NK-92 (cell line): ENCODE measurements around the gene AMFR.

Experiments
- DNase-seq: peaks from one replicate; lab custom pipeline; 2025; ENCODE audit not compliant: unreplicated experiment; lab: John Stamatoyannopoulos, UW

Gene AMFR

DNA sequence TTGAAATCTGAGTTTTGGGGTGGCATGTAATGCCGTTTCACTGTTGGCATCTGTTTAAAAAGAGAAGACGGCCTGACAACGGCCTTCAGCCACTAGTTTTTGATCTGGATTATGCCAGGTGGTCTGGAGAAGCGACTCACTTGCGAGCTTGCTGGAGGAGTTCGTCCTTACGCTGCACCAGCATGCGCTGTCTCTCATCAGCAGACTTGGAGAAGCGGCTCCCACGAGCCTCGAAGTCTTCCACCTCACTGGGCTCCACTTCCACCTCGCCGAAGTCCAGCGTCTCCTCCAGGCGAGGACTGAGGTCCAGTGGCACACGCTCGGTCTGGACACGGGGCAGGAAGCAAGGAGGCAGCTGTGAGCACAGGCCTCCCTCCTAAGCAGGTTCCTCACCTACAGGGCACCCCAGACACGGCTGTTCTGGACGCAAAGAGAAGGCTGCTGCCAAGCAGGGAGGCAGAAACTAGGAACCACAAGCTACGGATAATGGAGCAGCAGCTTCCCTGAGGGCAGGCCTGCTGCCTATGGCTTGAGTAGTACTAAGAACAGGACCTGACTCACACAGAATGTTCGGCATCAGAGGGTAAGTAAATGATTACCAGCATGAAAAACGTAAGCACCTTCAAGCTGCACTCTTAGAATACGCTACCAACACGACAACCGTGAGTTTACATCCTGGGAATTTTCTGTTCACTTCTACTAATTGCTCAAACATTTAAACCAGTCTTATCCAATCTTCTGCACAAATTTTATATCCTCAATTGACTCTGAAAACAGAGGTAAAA lies 61.4 kb downstream of the AMFR start:
- DNase-seq: no peak

DNA sequence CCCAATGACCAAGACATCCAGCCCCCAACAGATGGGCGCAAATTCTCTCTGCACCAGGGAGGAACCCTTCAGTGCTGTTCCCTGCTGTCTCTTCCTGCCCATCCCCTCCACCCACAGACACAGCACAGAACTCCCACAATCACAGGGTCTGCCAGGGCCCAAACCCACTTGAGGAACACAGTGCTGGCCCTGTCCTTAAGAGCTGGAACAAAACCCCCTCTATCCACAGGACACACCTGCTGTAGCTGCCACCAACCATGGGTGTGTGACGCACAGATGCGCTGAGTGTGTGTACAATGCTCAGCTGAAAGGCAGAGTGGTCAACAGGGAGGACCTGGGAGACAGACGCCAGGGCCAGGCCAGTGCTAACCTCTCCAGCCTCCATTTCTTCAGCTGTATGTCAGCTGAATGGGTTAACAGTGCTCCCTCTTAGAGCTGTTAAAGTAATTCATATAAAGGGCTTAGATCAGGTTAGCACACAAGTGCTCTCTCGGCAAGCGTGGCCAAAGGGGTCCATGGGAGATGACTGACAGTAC lies 62.1 kb downstream of the AMFR start:
- no peak for DNase-seq

DNA sequence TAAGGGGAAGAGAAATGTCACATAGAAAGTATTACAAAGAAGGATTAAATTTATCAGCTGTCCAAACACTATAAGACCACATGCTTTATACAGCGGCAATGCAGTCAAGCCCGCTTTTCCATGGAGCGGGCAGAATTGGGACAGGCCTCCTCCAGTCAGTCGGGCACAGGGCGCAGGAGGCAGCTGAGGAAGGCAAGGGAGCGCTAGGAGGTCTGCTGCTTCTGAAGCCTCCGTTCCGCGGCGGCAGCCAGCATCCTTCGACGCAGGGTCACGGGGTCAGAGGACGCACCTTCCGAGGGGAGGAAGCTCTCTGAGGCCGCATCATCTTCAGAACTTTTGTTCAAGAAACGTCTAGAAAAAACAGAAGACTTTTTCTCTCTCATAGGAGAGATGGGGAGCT lies 62.6 kb downstream of the AMFR start:
- DNase-seq: no peak

DNA sequence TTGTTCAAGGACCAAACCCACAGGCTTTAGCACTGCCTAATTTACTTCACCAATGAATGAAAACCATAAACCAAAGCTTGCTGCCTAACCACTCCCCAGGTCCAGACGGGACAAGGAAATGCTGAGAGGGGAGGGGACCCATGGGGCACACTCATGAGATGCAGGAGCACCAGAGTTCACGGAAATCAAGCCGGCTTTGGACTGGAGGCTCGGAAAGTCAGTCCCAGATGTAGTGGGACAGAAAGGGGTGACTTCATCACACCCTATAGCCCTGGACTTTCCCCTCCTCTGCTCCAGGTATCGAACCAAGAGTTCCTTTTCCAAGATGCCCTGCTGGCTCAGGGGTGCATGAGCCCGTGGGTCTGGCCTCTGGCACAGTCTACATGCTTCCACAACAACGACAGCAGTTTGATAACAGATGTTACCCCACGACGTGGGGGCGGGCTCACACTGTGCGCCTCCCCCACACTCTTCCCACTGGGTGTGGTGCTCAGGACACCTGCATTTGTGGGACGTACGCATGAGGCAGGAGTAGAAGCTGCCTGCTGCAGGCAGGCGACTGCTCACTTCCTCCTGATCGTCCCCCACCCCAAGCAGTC lies 63.2 kb downstream of the AMFR start:
- DNase-seq: no peak

DNA sequence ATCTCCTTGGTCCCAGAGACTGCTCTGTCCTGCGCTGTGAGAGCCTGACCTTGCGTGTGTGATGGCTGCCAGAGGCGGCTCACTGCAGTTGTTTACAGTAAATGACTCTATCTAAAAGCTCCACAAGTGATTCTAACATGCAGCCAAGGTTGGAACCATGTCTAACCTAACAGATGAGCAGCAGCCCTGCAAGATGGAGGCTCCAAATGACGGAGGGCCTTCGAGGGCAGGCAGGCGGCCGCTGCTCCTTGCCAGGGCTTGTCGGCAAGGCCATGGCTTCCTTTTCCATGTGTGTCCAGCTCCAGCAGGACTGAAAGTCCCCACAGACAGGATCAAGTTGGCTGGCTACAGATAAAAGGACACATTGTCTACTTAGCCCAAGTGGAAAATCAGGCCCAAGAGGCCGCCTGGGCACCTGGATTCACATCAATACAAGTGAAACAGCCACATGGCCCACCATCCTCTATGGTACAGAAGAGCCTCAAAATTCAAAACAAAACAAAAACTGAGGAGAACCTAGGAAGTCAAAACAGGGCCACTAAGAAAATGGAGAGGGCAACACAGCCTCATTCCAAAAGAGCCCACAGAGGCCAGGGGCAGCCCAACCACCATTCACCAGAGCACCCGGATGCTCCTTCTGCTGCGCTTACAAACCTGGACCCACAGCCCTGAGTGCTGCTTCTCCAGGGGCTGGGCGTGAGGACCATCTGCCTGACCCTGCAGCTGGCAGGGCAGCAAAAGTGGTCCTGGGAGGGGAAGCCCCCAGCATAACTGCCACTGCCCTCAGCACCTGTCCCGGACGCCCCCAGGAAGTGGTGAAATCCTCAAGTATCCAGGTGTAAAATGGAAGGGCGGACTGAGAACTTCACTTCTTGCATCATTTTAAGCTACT lies 65.0 kb downstream of the AMFR start:
- DNase-seq: no peak

DNA sequence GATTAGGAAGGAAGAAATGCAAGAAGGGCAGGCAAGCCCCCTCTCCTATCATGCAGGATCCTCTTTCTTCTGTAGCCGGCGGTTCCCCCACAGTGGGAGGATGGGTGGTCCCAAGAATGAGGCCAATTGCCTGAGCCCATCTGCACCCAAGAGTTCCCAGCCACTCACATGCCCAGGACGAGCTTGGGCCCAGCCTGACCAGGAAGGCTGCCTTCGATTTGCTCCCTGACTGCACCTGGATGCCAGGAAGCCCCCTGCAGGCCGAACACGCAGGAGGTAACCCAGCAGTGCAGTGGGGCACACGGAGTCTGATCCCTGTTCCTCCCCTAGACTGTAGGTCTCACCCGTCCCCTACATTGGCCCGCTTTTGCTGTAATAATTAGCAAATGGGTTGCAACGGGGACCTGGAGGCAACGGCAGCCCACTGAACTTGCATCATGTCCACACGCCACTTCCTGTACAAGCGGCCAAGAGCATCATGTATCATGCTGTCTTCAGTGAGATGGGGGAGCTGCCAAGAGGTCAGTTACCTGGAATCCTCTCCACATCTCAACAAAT lies 67.5 kb downstream of the AMFR start:
- DNase-seq: no peak

DNA sequence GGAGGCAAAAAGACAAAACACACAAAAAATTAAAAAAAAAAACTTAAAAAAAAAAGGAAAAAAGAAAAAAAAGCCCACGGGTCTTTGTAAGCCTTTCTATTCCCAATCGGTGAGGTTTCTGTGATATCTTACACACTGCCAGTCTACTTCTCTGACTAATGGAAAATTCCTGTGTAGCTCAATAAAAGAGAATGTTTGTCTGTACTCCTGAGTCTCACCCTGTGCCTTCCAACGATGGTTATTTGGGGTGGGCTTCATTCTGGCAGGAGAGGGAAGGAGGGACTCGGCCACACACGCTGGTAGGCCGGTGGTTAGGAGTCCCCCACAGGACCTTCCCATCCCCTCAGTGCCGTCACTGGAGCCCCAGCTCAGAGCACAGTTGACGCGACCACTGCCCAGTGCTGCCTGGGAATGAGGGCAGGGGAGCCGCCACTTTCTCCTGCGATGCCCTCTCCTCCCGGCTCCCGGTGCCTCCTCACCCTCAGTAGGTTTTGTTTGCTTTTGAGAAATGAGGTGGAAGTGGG lies 68.0 kb downstream of the AMFR start:
- DNase-seq: no peak

DNA sequence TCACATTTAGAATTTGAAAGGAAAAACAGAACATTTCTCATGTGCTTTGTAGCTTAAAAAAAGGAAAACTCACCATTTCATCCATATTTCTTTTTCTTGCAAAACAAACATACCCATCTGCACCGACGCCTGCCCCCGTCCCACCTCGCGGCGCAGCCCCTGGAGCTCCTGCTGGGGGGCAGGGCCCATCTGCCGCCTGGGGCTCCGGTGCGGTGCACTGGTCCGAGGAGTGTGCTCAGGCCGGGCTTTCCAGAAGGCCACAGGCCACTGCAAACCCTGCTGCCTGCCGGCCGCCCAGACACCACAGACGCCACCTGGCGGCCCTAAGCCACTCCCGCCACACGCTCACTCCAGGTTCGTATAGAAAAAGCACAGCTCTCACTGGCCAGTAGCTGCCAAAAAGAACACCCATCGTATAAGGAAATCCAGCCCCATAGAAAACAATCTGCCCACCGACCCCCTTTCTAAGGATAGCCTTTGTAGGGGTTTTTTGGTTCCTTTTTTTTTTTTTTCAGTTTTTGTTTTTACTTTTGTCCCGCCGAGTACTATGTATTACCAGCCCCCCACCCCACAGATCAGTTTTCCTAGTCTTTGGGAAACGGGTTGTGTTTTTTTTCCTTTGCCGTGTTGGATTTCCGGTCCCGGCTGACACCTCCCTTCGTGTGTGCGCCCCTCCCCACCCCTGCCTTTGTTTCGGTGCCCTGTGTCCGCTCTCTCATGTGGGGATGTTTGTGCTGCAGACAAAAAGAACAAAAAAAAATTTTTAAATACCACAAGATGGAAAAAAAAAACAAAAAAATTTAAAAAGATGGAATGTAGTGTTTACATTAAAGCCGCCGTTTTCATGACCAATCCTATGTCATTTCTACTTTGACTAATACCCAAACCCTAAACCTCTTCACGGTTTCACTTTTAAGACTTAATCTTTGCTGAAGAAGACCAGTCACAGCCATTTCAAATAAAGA lies 68.8 kb downstream of the AMFR start:
- DNase-seq: no peak

DNA sequence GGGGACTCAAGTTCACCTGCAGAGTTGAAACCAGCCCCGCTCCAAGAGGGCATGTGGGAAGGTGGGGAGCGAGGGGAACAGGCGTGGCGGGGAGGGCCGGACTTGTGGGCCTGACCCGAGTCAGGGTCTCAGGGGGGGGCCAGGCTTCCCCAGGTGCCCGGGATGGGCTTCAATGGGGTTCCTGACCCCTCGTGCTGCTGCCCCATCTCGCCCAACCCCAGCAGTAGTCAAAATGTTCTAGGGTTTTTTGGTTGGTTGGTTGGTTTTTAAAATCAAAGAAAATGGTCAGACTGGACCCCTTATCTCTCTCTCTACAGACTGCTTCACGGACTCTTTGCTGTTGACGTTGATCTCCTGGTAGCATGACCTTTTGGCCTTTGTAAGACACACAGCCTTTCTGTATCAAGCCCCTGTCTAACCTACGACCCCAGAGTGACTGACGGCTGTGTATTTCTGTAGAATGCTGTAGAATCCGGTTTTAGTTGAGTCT lies 69.5 kb downstream of the AMFR start:
- DNase-seq: no peak

DNA sequence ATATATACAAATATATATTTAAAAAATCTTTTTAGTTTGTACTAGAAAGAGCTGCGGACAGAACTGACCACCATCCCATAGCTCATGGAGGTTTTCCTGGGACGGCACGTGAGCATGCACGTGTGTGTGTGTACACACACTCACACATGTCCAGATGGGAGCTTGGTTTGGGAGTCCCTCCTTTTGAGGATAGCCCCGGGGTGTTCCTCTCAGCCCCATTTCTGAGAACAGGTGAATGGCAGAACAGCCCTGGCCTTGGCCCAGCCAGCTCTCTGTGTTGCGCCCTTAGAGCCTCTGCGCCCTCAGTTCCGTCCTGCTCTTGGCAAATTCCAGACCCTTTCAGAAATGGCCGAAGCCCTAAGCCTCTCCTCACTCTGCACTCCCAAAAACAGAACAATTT lies 70.1 kb downstream of the AMFR start:
- no peak for DNase-seq

DNA sequence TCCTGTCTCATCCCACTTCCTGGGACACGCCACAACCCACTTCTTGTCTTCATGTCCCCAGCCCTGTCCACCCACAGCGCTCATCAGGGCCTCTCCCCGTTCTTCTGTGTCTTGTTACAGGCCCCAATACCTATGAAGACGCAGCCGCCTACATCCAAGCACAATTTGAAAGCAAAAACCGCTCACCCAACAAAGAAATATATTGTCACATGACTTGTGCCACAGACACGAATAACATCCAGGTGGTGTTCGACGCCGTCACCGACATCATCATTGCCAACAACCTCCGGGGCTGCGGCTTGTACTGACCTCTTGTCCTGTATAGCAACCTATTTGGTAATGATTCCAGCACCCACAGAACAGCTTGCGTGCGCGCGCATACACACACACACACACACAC lies 70.6 kb downstream of the AMFR start:
- no peak for DNase-seq

DNA sequence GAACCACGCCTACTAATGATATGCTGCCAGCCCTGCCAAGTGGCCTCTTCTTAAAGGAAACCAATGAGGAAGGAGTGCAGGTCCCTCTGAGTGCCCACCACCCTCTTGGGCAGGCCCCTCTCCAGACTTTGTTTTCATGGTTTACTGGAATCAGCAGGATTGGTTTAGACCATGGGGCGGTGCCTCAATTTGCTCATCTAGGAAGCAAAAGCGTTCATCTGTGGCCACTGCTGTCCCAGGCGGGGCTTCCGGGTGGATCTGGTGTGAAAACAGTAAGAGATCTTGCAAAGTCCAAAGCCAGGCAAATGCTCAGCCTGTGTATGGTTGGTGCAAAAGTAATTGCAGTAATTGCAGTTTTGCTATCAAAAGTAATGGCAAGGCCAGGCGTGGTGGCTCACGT lies 71.3 kb downstream of the AMFR start:
- DNase-seq: no peak

DNA sequence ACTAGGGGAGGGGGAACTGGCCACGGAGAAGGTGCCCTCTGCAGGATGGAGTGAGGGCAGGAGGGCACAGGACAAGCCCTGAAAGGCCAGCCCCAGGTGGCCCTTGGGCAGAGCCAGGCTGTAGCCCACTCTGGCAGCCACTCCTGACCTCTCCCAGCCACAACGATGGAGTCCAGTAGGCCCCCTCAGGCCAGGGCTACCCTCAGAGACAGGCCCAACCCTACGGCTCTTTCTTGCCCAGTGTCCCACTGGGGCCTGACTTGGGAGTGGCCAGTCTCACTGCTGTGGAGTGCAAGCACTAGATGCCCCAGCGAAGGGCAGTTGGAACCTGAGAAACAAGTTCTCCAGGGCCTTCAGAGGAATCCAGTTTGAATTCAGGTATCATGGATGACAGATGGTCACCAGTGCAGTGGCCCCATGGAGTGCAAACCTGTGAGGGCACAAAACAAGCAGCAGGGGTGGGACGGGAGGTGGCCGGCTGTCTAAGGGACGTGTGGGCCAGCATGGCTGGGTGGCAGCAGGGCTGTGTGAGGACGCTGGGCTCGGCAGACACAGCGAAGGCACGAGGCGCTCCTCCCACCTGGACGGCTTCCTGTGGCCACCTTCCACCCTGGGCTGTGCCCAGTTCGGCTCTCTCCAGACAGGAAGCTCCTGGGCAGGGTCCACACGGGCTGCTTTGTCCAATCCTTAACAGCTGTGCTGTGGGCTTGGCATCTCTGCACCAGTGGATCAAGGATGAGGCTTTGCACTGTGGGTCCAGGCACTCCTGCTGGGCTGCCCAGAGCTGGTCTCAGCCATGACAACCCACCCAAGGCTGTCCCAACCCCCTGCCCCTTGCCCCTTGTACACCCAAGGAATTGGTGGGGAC lies 72.1 kb downstream of the AMFR start:
- no peak for DNase-seq

DNA sequence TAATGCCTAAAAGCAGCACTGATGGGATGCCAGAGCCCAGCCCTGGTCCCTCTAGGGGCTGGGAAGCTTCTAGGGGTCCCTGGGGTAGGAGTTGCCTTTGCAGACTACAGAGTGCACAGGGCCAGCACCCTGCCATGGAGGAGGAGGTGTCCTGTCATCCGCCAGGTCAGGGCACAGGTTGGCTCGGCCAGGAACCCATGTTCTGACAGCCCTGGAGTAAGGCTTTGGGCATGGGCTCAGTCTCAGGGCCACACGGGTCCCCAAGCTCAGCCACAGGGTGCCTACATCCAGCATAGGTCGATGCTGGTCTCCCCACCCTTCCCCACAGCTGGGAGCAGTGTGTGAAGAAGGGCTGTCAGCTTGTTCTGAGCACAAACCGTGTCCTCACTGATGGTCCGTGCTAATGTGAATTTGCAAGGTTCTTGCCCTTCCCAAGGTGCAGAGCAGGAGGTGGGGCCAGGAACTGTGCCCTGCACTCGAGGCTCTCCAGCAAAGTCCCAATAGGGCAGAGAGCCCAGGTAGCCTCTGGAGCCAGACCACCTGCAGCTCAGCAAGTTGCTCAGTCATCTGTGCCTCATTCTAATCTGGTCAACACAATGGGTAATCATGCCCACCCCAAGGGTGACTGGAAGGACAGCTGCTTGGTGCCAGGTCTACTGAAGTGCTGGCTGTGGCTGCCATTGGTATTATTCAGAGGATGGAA lies 72.8 kb downstream of the AMFR start:
- DNase-seq: no peak

DNA sequence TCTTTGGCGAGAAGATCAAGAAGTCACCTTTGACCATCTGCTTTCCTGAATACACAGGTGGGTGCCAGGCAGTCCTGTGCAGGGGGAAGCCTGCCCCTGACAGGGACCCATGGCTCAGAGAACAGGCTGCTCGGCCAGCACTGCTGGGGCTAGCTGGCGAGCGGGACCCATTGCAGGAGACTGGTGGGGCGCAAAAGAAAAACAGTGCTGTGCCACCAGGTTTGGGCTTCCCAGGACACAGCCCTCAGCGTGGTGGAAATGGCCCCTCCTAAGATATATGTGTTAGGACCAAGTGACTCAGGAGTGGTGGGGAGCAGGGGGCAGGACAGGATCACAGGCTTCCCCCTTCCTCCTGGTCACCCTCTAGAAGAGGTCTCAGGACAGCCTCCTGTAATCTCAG lies 73.9 kb downstream of the AMFR start:
- no peak for DNase-seq

DNA sequence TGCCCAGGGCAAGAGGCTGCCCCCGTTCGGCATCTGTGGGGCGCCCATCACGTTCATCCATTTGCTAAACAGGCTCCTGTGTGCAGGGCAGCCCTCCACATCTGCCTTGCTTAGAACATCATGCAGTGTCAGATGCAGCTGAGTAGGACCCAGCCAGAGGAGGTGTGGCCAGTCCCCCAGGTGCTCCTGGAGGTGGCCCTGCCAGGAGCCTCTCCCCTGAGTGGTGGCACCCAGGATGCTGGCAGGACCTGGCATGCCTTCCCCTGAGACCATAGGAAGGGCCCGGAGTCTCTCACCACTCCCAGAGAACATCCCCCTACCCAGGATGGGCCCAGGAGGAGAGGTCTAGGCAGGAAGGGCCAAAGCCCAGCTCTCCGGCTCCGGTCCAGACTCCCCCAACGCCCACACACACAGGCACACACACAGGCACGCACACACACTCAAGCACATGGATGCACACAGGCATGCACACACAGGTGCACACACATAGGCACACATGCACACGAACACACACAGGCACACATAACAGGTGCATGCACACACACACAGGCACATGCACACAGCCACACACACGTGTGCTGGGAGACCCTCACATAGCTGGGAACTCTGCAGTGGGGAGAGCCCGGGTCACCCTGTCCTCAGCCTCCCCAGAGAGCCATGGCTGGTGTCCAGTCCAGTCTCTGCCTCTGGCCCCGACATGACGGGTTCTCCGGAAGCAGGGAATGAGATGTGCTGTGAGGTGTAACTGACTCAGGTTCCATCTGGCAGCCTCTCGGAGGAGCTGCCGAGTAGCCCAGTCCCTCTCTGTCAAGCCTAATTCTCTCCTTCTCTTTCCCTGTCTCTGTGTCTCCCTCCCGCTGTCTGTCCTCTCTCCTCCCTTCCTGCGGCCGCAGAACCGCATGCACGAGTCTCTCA lies 74.6 kb downstream of the AMFR start:
- no peak for DNase-seq

DNA sequence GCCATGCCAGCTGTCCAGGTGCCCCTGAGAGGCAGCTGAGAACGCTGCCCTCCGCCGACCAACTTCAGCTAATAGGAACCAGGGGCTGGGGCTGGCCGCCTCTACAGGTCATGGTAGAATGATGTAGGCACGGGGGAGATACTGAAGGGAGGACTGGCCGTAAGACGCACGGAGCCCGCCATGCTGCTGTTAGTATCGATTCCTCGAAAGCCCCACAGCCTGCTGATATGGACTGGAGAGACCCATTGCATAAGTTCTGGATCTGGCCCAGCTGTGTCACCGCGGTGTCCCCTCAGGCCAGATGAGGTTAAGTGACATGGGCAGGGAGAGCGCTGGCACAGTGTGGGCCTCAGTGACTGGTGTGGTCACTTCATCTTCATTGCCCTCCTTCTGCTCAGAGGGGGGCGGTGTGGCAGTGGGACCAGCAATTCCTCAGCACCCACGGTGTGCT lies 75.6 kb downstream of the AMFR start:
- DNase-seq: no peak
